A172 (cell line): ENCODE results near the gene INF2. TPM values are rescaled to one million over a fixed set of nuclear protein-coding genes. Genes with fewer than 3 reads are reported as not detected.

Experiments used
- DNase-seq: peaks from one replicate; pipeline ENCODE4 v3.0.0-alpha.2; 2015; ENCODE audit warnings: low spot score
- total RNA-seq: library from RNA; depleted of rRNA; stranded (reverse); fragments of >200 nt; shearing (Covaris generic); gene quantifications from 2 replicates; pipeline ENCODE4 v1.2.3, GENCODE V29; 2014; rRNA removed

Gene INF2
- total RNA-seq, 1 experiment from 2014 or later, result 93.1 TPM

DNA sequence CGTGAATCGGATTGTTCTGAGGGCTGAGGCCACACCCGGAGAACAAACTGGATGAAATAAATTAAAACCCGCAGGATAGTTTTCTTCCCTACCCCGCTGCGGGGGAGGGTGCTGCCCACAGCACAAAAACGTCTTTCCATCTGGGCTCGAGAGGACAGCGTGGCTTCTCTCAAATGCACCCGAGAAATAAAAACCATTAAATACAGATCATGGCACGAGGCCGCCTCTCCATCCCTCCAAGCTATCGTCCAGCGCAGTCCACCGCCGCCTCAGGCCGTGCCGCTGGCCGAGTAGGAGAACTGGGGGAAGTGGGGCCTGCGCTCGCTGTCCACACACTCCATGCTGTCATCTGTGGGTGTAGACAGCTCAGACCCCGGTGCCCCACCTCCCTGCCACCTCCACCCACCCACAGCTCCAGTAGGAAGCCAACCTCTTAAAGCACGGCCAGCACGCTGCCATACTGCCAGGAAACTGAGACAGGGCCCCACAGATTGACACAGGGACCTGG lies 80.7 kb downstream of the INF2 start:
- DNase-seq, result no peak

DNA sequence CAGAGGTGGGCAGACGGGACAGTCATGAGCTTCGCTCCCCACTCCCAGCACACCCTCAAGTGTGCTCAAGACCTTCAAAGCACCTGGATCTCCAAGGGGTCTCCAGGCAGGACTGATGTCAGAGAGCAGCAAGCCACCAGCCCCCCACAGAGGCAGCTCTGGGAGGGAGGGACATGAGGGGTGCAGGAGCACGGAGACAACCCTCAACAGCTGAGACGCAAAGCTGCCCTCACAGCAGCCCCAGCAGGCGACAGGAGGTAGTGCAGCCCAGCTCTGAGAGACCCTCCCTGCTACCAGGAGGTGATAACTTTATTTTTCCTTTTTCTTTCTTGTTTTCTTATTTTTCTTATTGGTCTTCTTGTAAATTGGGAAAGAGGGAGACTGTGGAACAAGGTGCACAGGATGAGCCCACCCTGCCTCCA lies 81.4 kb downstream of the INF2 start:
- no peak for DNase-seq

DNA sequence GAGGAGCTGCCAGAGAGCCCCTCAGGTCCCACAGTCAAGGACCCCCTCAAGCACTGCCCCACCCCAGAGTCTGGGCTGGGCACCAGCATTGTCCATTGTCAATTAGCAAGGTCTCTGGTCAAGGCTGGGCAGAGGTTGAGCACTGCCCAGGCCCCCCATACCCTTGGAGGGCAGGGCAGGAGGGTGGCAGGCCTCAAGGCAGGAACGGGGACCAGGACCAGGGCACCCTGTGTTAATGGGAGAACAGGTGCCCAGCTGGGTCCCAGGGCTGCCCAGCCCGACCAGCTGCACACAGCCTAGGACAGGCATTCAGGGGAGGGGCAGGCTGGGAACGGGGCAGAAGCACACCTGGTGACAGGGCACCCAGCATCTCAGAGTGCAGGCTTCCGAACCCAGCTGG lies 82.0 kb downstream of the INF2 start:
- no peak for DNase-seq

Other genes with a start within 250 kb of the INF2 start
- gene C14orf180, start 109.9 kb upstream of the INF2 start, total RNA-seq, result not detected in 2 replicates
- gene TMEM179, start 84.8 kb upstream of the INF2 start, total RNA-seq, result 0.43 TPM in 1 of 2 replicates, not detected in the other
- 3.4 and 3.7 TPM in 2 replicates for gene ADSS1, start 34.6 kb downstream of the INF2 start, total RNA-seq
- gene SIVA1, start 63.5 kb downstream of the INF2 start, total RNA-seq, result 187 and 210 TPM in 2 replicates
- 105 and 107 TPM in 2 replicates for gene AKT1, start 106.1 kb downstream of the INF2 start, total RNA-seq
- 2.0 and 4.0 TPM in 2 replicates for gene ZBTB42, start 111.5 kb downstream of the INF2 start, total RNA-seq
- gene CEP170B, start 175.7 kb downstream of the INF2 start, total RNA-seq, result 9.8 and 11.2 TPM in 2 replicates
- not detected in 2 replicates for gene PLD4, start 235.3 kb downstream of the INF2 start, total RNA-seq